ENCODE results near the gene SLC25A3.
"Not testable (repeated sequence)": the region's sequence is repeated elsewhere in the genome, so short reads cannot be mapped to it uniquely, and the experiment has no call there.

SLC25A3 gene

DNA sequence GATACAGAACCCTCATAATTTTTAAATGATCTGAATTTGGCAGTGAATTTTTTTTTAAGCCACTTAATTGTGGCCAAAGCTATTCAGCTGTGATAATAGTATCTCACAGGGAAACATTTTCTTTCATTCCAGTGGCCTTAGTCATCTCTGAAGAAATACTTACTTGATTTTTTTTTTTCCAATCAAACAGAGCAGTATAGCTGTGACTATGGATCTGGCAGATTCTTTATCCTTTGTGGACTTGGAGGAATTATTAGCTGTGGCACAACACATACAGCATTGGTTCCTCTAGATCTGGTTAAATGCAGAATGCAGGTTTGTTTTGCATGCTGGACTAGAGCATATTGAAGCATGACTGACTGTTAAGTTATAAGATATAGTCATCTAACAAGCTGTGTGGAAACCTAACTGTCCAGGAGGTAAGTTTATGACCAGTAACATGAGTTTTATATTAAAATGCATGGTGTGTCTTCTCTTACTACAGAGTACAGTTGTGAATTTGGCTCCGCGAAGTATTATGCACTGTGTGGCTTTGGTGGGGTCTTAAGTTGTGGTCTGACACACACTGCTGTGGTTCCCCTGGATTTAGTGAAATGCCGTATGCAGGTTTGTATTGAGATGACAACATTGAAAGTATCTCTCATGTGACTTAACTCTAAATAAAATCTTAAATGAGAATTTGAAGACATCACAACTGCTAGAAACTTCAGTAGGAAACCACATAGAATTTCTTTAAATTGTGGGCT lies 1.9 kb downstream of the SLC25A3 start:
- DNase-seq: no peak

GRCh38 chr12:98597313-98597712 lies 3.8 kb downstream of the SLC25A3 start:
- not testable (repeated sequence) for DNase-seq

- DNase-seq: no peak
These were observed 8.4 kb downstream of the SLC25A3 start for GRCh38 chr12:98601924-98602323.

DNA sequence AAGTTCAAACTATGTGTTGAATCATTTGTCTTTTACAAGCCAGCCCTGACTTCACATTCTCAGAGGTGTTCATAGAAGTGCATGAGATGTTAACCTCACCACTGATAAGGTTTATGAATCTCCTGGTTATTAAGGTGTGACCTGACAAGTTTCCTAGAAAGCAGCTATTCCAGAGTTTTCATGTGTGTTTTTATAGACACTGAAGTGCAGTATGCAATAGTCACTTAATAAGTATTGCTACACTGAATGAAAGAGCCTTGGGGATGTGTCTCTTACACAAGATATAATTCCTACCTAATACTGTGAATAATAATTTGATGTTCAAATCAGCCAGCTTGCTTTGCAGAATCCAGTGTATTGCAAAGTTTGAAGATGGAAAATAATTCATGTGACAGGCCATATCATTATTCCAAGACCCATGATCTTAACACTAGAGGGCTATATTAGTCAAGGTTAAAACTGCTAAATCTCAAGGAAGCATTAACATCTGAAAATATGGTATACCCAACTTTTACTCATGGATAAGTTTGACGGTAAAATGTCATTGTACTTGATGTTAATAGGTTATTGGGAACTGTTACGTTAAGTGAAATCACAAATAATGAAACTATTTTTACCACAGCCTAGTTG lies 13.0 kb downstream of the SLC25A3 start:
- DNase-seq: no peak

DNA sequence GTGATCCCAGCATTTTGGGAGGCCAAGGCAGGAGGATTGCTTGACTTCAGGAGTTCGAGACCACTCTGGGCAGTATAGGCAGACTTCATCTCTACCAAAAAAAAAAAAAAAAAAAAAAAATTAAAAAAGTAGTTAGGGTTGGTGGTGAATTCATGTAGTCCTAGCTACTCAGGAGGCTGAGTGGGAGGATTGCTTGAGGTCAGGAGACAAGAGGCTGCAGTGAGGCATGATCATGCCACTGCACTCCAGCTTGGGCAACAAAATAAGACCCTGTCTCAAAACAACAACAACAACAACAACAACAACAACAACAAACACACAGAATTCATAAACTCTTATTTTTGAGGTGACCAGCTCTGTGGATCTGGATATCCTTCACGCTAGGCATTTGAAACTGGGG lies 17.1 kb downstream of the SLC25A3 start:
- DNase-seq: no peak

GRCh38 chr12:98612696-98613334 lies 19.3 kb downstream of the SLC25A3 start:
- DNase-seq: no peak

DNA sequence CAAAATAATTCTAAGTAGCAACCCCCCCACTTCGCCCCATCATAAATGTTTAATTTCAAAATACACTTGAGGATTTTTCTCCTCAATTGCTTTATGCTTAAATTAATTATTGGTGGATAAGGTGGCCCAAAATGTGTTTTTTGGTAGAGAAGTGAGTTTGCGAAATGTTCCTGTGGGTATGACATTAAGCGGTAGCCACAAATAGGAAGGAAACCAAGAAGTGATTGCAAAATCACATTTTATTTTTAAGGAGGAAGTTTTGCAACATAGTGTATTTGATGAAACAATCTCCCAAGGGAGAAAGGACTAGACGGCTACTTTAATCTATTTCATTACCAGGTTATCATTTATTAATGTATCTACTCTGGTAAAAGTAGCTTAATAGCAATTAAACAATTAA lies 25.5 kb downstream of the SLC25A3 start:
- DNase-seq: no peak

GRCh38 chr12:98635657-98636323 lies 42.3 kb downstream of the SLC25A3 start:
- no peak for DNase-seq

- no peak for DNase-seq
These were observed 43.6 kb downstream of the SLC25A3 start for GRCh38 chr12:98637068-98637467.

DNA sequence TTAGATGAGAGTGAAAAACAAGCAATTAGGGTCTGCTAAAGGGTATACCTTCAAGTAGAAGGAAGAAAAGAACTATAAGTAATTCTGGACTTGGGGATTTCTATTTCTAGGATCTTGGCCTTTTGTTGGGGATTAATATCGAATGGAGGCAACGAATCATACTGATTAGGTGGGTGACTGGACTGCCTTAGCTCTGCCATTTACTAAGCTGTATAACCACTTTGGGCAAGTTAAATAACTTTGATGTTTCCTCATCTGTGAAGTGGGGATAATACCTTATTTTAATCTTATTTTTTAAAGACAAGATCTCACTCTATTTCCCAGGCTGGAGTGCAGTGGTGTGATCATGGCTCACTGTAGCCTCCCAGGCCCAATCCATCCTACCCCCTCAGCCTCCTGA lies 44.5 kb downstream of the SLC25A3 start:
- no peak for DNase-seq

DNA sequence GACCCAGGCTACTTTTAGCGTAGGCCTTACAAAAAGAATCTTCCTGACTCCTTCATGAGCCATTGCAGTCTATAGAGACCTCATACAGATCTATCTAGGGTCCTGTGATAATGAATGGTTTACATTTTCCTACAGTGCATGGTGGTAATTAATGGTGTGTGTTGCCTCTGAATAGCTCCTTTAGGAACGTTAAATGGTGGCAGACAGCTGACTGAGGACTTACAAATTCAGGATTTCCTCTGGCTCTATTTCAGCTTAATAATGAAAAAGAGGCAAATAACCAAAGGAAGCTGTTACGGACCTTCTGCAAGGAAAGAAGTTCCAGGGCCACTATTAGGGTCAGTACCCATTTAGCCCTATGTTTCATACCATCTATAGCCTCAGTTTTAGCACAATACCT lies 46.0 kb downstream of the SLC25A3 start:
- DNase-seq: no peak

GRCh38 chr12:98642801-98643200 lies 49.3 kb downstream of the SLC25A3 start:
- not testable (repeated sequence) for DNase-seq

DNA sequence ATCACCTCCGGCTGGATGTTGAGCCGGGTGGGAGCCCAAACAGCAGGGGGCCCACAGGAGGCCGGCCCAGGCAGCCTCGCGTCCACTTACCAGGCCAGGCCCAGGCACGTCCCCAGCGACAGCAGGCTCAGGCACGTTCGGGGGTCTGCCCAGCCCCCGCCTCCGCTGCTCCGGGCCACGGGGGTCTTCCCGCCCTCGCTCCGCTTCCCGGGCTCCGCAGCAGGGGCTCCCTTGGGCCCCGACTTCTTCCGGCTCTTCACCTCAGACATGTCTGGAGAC lies 50.9 kb downstream of the SLC25A3 start:
- DNase-seq: no peak

GRCh38 chr12:98644712-98645571 lies 51.5 kb downstream of the SLC25A3 start, which contains the start of the genes APAF1 and IKBIP:
Gene APAF1, plus strand, starts transcription at chr12:98645290. Its CDS starts 3,070 bp downstream, at chr12:98648360.
Gene IKBIP, minus strand, starts transcription at chr12:98644788. Its CDS starts 87 bp downstream, at chr12:98644701.
- peak; percentile 98 for DNase-seq

GRCh38 chr12:98645572-98646067 lies 52.1 kb downstream of the SLC25A3 start:
- DNase-seq: no peak

DNA sequence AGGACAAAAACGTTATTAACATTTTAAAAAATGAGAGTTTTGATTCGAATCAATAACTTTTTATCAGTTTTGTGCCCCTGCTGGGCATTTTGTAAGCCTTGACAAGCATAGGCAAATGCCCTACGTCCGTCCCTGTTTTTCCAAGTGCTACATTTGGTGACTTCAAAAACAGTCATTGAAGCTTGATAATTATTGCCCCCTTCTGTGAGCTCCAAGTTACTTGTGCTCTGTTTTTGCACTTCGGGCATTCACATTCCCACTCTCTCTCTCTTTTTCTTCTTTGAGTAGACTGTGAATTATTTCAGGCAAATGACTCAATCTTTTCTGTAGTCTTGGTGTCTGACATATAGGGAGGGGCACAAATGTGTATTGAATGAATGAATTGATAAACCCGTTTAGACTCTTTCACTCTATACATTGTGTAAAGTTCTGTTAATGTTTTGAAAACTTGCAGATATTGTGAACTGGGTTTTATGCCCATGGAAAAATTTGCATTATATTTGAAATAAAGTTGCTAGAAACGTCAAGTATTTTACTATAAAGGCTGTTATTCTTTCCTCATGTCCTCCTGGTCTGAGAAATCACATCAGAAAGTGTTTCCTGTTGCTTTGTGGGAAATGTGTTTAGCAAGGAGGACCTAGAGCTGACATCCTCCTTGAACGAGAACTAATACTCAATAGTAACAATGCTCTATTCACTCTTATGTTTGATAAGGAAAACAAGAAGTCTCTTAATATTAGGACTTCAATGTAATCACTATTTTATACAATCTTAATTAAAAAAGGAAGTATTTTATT lies 53.0 kb downstream of the SLC25A3 start:
- no peak for DNase-seq

GRCh38 chr12:98651328-98651727 lies 57.8 kb downstream of the SLC25A3 start:
- no peak for DNase-seq

DNA sequence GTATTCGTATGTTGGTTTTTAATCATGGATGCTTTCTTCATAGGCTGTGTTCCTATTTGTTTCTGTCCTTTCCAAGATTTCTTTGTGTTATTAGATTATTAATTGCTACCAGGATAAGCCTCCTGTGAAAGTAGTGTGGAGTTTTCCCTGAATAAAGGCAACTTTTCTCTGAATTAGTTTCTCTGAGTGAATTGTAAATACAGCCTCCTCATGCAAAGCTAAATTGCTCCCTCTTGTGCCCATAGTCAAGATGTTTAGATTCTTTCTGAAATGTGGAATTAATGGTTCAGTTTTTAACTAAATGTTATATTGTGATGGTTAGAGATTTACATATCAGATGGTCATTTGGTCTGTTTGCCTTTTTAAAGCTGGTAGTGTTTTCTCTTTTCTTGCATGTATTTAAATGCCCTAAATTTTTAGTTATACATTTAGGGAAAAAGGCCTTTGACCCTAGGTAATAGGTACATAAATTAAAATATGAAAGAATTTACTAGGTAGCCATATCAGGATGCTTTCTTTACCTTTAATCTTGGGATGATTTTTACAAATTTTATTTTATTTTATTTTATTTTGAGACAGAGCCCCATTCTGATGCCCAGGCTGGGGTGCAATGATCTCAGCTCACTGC lies 60.5 kb downstream of the SLC25A3 start:
- DNase-seq: no peak

Data from activated CD4-positive, CD25-positive, alpha-beta regulatory T cell treated with anti-CD3 and anti-CD28 coated beads, Interleukin-2, amount 50 U/mL, for 72 hours (primary cell).